Measurements from ENCODE around the gene KCNQ1OT1. TPM values are rescaled to one million over a fixed set of nuclear protein-coding genes. Genes with fewer than 3 reads are reported as not detected.

KCNQ1OT1 gene
- total and polyA plus RNA-seq, 7 donors, result 0.01 to 0.56 (median 0.30) TPM

DNA sequence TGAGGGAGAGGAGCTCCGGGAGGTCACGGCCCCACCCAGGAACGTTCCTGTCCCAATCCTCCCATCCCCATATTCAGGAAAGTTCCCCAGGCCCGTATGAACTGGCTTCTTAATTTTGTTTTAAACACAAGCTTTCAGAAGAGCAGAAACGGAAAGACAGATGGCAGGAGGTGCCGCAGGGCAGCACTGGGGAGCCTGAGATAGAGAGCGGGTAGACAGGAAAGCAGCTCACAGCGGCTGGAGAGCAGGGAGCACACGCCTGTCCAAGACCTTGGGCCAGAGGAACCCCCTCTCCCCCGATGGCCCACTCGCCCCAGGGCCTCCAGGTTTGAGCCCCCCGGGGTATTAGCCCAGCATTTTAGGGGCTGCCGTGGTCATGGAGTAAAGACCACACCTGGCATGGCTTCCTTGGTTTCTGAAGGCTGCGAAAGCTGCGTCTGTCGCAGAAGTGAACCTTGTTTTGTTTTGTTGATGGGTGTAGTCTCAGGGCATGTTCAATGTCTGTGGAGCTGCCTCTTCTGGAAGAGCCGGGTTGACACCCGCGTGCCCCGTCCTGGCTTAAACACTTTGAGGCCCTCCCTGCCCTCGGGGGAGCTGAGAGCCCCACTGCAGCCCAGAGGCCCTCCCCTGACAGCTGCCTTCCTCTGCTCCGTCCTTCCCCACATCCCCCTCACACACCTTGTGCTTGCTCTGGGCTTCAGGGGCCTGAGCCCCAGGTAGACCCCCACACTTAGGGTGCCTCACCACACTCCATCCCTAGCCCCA is 17.9 kb upstream of the KCNQ1OT1 start:
- Histone ChIP-seq H3K27me3 (ENCODE audit: insufficient read depth in 3 of 3, low read length in 2 of 3) (no peaks in the 10 kb centered on the region), H3K4me1 (no peaks in the 10 kb centered on the region), H3K36me3 (ENCODE audit: insufficient read depth in 1 of 2, low read depth in 1 of 2) (no peaks in the 10 kb centered on the region), H3K27ac (no peak overlapping the region), H3K4me3 (no peak overlapping the region), H3K9me3 (no peaks in the 10 kb centered on the region)
- TF ChIP-seq, protein P1, sequence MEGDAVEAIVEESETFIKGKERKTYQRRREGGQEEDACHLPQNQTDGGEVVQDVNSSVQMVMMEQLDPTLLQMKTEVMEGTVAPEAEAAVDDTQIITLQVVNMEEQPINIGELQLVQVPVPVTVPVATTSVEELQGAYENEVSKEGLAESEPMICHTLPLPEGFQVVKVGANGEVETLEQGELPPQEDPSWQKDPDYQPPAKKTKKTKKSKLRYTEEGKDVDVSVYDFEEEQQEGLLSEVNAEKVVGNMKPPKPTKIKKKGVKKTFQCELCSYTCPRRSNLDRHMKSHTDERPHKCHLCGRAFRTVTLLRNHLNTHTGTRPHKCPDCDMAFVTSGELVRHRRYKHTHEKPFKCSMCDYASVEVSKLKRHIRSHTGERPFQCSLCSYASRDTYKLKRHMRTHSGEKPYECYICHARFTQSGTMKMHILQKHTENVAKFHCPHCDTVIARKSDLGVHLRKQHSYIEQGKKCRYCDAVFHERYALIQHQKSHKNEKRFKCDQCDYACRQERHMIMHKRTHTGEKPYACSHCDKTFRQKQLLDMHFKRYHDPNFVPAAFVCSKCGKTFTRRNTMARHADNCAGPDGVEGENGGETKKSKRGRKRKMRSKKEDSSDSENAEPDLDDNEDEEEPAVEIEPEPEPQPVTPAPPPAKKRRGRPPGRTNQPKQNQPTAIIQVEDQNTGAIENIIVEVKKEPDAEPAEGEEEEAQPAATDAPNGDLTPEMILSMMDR (IDR thresholded peaks at IDR 0.05), result no peak
- intact Hi-C loops (cut with DNase I), result no loop called here
- ATAC-seq (no peak), DNase-seq (peak; percentile 2 to 35)
- WGBS, 3 donors, result 91 to 93% (median 91%) methylated on average over 22 of the region's 22 CpGs

DNA sequence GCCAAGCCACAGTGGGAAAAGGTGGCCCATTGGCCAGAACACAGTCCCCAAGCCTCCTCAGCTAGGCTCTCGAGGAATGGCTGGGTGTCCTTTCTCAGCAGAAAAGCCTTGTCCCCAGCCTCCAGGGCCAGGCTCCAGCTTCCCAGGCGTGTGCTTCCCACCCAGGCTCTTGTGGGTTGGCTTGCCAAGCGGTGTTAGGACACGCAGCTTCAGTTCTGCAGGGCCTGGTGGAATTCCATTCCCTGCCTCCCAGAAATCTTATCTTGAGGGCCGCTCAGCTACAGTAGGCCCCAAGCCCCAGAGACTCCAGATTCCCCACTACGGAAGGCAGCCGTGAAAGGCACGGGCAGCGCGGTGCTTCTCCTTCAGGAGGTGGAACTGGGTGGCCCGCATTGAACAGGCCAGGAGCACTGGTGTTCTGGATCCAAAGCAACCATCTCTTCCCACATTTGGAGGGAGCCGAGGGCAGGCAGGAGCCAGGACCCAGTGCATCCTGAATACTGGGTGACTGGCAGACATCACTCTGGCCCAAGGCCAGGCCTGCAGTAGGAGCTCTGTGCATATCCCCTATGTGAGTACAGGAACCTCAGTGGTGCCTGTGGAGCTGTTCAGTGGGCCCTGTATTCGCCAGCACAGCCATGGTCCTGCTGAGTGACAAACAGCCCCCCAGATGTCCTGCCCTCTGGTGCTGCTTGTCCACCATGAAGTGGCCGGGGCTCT is 16.7 kb upstream of the KCNQ1OT1 start:
- TF ChIP-seq, protein P1 (IDR thresholded peaks at IDR 0.05), result no peak
- Histone ChIP-seq H3K27me3 (ENCODE audit: insufficient read depth in 3 of 3, low read length in 2 of 3) (peaks cover 0 to 1% (median 0%) of the 10 kb centered on the region in 3 donors), H3K36me3 (ENCODE audit: insufficient read depth in 1 of 2, low read depth in 1 of 2) (no peaks in the 10 kb centered on the region), H3K27ac (no peak overlapping the region), H3K9me3 (no peaks in the 10 kb centered on the region), H3K4me1 (no peaks in the 10 kb centered on the region), H3K4me3 (no peak overlapping the region)
- ATAC-seq (no peak), DNase-seq (peak; percentile 15 to 42)
- 76 to 84% (median 80%) methylated on average over 14 of the region's 14 CpGs for WGBS, 3 donors
- intact Hi-C loops (cut with DNase I), result no loop called here

DNA sequence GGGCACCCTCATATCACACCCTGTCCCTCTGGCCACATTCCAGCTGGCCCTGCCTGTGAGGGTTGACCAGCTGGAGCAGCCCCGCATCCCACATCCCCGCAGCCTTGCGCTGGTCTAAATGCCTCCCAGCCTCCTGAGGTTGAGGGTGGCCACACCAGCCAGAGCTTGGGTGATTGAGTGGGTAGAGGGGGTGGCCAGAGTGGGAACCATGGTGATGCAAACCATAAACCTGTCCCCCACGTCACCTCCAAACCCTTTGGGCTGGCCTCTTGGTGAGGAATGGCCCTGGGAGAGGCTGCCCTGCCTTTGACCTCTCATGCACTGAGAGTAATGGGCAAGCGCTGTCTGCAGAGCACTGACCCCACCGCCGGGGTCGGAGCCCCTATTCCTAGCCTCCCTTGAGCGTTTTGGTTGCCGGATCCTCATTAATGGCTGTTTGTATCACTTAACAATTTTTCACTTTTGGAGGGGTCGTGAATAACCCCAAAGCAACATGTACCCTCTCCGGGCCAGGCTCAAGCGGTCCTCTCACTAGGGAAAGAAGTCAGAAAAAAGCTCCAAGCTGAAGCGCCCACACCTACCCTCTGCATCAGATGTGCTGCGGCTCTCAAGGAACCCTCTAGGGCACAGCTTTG is 16.0 kb upstream of the KCNQ1OT1 start:
- TF ChIP-seq, protein P1 (IDR thresholded peaks at IDR 0.05), result no peak
- 89 to 92% (median 90%) methylated on average over 15 of the region's 15 CpGs for WGBS, 3 donors
- ATAC-seq, result no peak

DNA sequence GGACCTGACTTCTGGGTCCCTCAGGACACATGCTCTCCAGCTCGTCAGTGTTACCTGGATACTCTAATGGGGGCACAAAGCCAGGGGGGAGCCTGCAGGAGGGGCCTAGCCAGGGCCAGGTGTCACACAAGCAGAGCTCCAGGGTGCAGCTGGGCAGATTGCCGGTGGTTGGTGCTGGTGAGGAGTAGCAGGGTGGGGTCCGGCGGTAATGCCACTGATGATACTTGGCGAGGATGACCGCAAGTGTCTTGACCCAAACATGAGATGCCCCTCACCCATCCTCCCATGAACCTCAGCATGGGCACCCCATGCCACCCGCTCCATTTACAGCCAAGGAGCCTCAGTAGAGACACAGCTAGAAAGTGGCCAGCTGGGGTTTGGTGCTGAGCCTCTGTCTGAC is 15.1 kb upstream of the KCNQ1OT1 start:
- H3K27me3 ChIP-seq (ENCODE audit: insufficient read depth in 3 of 3, low read length in 2 of 3), result peaks cover 0 to 1% (median 0%) of the 10 kb centered on the region in 3 donors
- no peak overlapping the region for H3K4me3 ChIP-seq
- intact Hi-C loops (cut with DNase I), result no loop called here
- no peak for ATAC-seq
- H3K4me1 ChIP-seq, result no peaks in the 10 kb centered on the region
- peaks cover 4% of the 10 kb centered on the region for H3K9me3 ChIP-seq
- H3K36me3 ChIP-seq (ENCODE audit: insufficient read depth in 1 of 2, low read depth in 1 of 2), result no peaks in the 10 kb centered on the region
- 93 to 99% (median 96%) methylated on average over 7 of the region's 7 CpGs for WGBS, 3 donors
- no peak overlapping the region for H3K27ac ChIP-seq
- TF ChIP-seq, protein P1 (IDR thresholded peaks at IDR 0.05), result no peak
- peak; percentile 6 to 40 for DNase-seq

More for the DNA sequence above, 16.0 kb upstream of the KCNQ1OT1 start:
- intact Hi-C loops (cut with DNase I), result no loop called here
- no peaks in the 10 kb centered on the region for H3K36me3 ChIP-seq (ENCODE audit: insufficient read depth in 1 of 2, low read depth in 1 of 2)
- no peak overlapping the region for H3K27ac ChIP-seq
- H3K4me1 ChIP-seq, result no peaks in the 10 kb centered on the region
- peaks cover 0 to 1% (median 0%) of the 10 kb centered on the region in 3 donors for H3K27me3 ChIP-seq (ENCODE audit: insufficient read depth in 3 of 3, low read length in 2 of 3)
- H3K9me3 ChIP-seq, result no peaks in the 10 kb centered on the region
- H3K4me3 ChIP-seq, result no peak overlapping the region
- DNase-seq, result peak; percentile 9 to 39

Measured in psoas muscle (tissue), 8 donors.